SK-N-SH treated with all-trans-retinoic acid at 6 μM for 48 hours (cell line): Measurements from ENCODE around the gene TMEM131L.

Source experiments
- ATAC-seq: fragments of 200-7000 bp; cut with Tn5 transposase; 3 replicates; pipeline ENCODE4 v1.9.1; 2020; ENCODE audit warnings: mild to moderate bottlenecking, moderate library complexity
- BACH2 ChIP-seq: fragments of 250-450 bp; sonication (Bioruptor Pico); IDR thresholded peaks from 2 replicates; pipeline ENCODE4 v1.9.0; 2021; ENCODE audit warnings: mild to moderate bottlenecking, borderline replicate concordance
- CREB5 ChIP-seq: fragments of 250-450 bp; sonication (Bioruptor Pico); IDR thresholded peaks from 2 replicates; pipeline ENCODE4 v1.5.1; 2020; ENCODE audit warnings: low read depth, mild to moderate bottlenecking, moderate library complexity
- CSDC2 ChIP-seq: fragments of 250-450 bp; sonication (Bioruptor Pico); IDR thresholded peaks from 2 replicates; pipeline ENCODE4 v1.5.0; 2020; ENCODE audit warnings: mild to moderate bottlenecking, moderate library complexity
- CSRNP3 ChIP-seq: fragments of 250-450 bp; sonication (Bioruptor Pico); IDR thresholded peaks from 2 replicates; pipeline ENCODE4 v1.5.1; 2021; ENCODE audit warnings: mild to moderate bottlenecking, moderate library complexity
- ESRRG ChIP-seq: fragments of 250-450 bp; sonication (Bioruptor Pico); IDR thresholded peaks from 2 replicates; pipeline ENCODE4 v1.6.1; 2021; ENCODE audit warnings: mild to moderate bottlenecking
- GLIS3 ChIP-seq: fragments of 250-450 bp; sonication (Bioruptor Pico); IDR thresholded peaks from 2 replicates; pipeline ENCODE4 v1.5.0; 2020; ENCODE audit warnings: mild to moderate bottlenecking, moderate library complexity
- ISL1 ChIP-seq: fragments of 250-450 bp; sonication (Bioruptor Pico); IDR thresholded peaks from 2 replicates; pipeline ENCODE4 v2.1.2; 2022; ENCODE audit warnings: mild to moderate bottlenecking, moderate library complexity
- OSR1 ChIP-seq: fragments of 250-450 bp; sonication (Bioruptor Pico); IDR thresholded peaks from 2 replicates; pipeline ENCODE4 v1.8.0; 2022; ENCODE audit warnings: moderate library complexity, mild to moderate bottlenecking, inconsistent platforms
- PPARA ChIP-seq: fragments of 250-450 bp; sonication (Bioruptor Pico); IDR thresholded peaks from 2 replicates; pipeline ENCODE4 v1.5.0; 2020; ENCODE audit warnings: mild to moderate bottlenecking, borderline replicate concordance
- RARB ChIP-seq: fragments of 250-450 bp; sonication (Bioruptor Pico); IDR thresholded peaks from 2 replicates; pipeline ENCODE4 v1.8.0; 2021; ENCODE audit warnings: mild to moderate bottlenecking, moderate library complexity
- SNAI2 ChIP-seq: fragments of 250-450 bp; sonication (Bioruptor Pico); IDR thresholded peaks from 2 replicates; pipeline ENCODE4 v1.5.0; 2020; ENCODE audit warnings: mild to moderate bottlenecking, moderate library complexity
- TCF4 ChIP-seq: fragments of 250-450 bp; sonication (Bioruptor Pico); IDR thresholded peaks from 2 replicates; pipeline ENCODE4 v1.8.0; 2021; ENCODE audit warnings: mild to moderate bottlenecking, moderate library complexity, borderline replicate concordance
- TOX ChIP-seq: fragments of 250-450 bp; sonication (Bioruptor Pico); IDR thresholded peaks from 2 replicates; pipeline ENCODE4 v1.8.0; 2021; ENCODE audit warnings: mild to moderate bottlenecking, moderate library complexity, borderline replicate concordance
- ZC3H10 ChIP-seq: fragments of 250-450 bp; sonication (Bioruptor Pico); IDR thresholded peaks from 2 replicates; pipeline ENCODE4 v1.5.1; 2021; ENCODE audit warnings: mild to moderate bottlenecking, moderate library complexity
- ZFP3 ChIP-seq: fragments of 250-450 bp; sonication (Bioruptor Pico); IDR thresholded peaks from 2 replicates; pipeline ENCODE4 v1.5.0; 2020; ENCODE audit warnings: mild to moderate bottlenecking, moderate library complexity
- ZFP30 ChIP-seq: fragments of 450-650 bp; formaldehyde crosslinking; IDR thresholded peaks from 2 replicates; pipeline ENCODE4 v1.5.0; 2022; ENCODE audit warnings: mild to moderate bottlenecking, moderate library complexity
- ZNF565 ChIP-seq: fragments of 450-650 bp; formaldehyde crosslinking; conservative IDR thresholded peaks from 2 replicates; pipeline ENCODE4 v1.5.0; 2020; ENCODE audit warnings: low read depth, mild to moderate bottlenecking, moderate library complexity
- ZNF70 ChIP-seq: fragments of 450-650 bp; formaldehyde crosslinking; IDR thresholded peaks from 2 replicates; pipeline ENCODE4 v1.5.0; 2020; ENCODE audit warnings: mild to moderate bottlenecking, moderate library complexity
- ZNF8 ChIP-seq: fragments of 450-650 bp; formaldehyde crosslinking; IDR thresholded peaks from 2 replicates; pipeline ENCODE4 v1.5.0; 2020; ENCODE audit warnings: mild to moderate bottlenecking, moderate library complexity
- TF ChIP-seq, protein P1 (sequence below): fragments of 250-450 bp; sonication (Bioruptor Pico); IDR thresholded peaks from 2 replicates; pipeline ENCODE4 v1.8.0; 2020; ENCODE audit warnings: mild to moderate bottlenecking, moderate library complexity, borderline replicate concordance
- TF ChIP-seq, protein P2 (sequence below): fragments of 250-450 bp; sonication (Bioruptor Pico); IDR thresholded peaks from 2 replicates; pipeline ENCODE4 v1.8.0; 2021; ENCODE audit warnings: low read depth, mild to moderate bottlenecking, moderate library complexity, borderline replicate concordance

Gene TMEM131L

GRCh38 chr4:153646261-153646660, 180.1 kb downstream of the TMEM131L start:
- no peak for ATAC-seq
- TF ChIP-seq ZC3H10 (CRISPR knock-in tag) (no peak), ESRRG (CRISPR knock-in tag) (no peak), RARB (CRISPR knock-in tag) (no peak), CREB5 (no peak)
- TF ChIP-seq, all 23 proteins: peak for 0

- ATAC-seq: no peak
- TF ChIP-seq TOX (no peak), SNAI2 (CRISPR knock-in tag) (no peak), BACH2 (CRISPR knock-in tag) (no peak), ZFP30 (CRISPR knock-in tag) (no peak), ZC3H10 (CRISPR knock-in tag) (no peak), CREB5 (no peak), ISL1 (CRISPR knock-in tag) (no peak), ZFP3 (no peak), CSDC2 (CRISPR knock-in tag) (no peak), PPARA (CRISPR knock-in tag) (no peak), ZNF70 (no peak), CSRNP3 (CRISPR knock-in tag) (no peak), RARB (CRISPR knock-in tag) (no peak), ZNF8 (CRISPR knock-in tag) (no peak), ESRRG (CRISPR knock-in tag) (no peak), OSR1 (CRISPR knock-in tag) (no peak), ZNF565 (CRISPR knock-in tag) (no peak), TCF4 (CRISPR knock-in tag) (no peak)
- TF ChIP-seq, protein P1, sequence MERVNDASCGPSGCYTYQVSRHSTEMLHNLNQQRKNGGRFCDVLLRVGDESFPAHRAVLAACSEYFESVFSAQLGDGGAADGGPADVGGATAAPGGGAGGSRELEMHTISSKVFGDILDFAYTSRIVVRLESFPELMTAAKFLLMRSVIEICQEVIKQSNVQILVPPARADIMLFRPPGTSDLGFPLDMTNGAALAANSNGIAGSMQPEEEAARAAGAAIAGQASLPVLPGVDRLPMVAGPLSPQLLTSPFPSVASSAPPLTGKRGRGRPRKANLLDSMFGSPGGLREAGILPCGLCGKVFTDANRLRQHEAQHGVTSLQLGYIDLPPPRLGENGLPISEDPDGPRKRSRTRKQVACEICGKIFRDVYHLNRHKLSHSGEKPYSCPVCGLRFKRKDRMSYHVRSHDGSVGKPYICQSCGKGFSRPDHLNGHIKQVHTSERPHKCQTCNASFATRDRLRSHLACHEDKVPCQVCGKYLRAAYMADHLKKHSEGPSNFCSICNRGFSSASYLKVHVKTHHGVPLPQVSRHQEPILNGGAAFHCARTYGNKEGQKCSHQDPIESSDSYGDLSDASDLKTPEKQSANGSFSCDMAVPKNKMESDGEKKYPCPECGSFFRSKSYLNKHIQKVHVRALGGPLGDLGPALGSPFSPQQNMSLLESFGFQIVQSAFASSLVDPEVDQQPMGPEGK (CRISPR knock-in tag): no peak
- TF ChIP-seq, protein P2, sequence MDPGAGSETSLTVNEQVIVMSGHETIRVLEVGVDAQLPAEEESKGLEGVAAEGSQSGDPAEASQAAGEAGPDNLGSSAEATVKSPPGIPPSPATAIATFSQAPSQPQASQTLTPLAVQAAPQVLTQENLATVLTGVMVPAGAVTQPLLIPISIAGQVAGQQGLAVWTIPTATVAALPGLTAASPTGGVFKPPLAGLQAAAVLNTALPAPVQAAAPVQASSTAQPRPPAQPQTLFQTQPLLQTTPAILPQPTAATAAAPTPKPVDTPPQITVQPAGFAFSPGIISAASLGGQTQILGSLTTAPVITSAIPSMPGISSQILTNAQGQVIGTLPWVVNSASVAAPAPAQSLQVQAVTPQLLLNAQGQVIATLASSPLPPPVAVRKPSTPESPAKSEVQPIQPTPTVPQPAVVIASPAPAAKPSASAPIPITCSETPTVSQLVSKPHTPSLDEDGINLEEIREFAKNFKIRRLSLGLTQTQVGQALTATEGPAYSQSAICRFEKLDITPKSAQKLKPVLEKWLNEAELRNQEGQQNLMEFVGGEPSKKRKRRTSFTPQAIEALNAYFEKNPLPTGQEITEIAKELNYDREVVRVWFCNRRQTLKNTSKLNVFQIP: no peak
Observed at GRCh38 chr4:153646978-153647377, 180.8 kb downstream of the TMEM131L start.

GRCh38 chr4:153647975-153648374, 181.8 kb downstream of the TMEM131L start:
- TF ChIP-seq TCF4 (CRISPR knock-in tag) (no peak), ZFP3 (no peak), PPARA (CRISPR knock-in tag) (no peak), ZC3H10 (CRISPR knock-in tag) (no peak)
- no peak for ATAC-seq

DNA sequence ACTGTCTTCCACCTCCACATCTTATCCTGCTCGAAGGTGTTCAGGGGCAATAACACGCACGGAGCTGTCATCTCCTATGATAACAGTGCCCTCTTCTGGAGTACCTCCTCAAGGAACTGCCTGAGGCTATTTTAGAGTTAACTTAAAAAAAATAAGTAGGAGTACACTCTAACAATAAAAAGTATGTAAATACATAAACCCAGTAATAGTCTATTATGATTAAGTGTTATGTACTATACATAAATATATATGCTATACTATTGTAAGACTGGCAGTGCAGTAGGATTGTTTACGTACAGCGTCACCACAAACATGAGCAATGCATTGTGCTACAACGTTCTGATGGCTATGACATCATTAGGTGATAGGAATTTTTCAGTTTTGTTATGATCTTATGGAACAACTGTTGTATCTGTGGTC, 183.4 kb downstream of the TMEM131L start:
- ATAC-seq: peak; percentile 64
- TF ChIP-seq ESRRG (CRISPR knock-in tag) (no peak), CREB5 (no peak), PPARA (CRISPR knock-in tag) (no peak), ZNF8 (CRISPR knock-in tag) (no peak), CSRNP3 (CRISPR knock-in tag) (no peak), ZNF70 (no peak), ISL1 (CRISPR knock-in tag) (no peak), GLIS3 (no peak), ZNF565 (CRISPR knock-in tag) (no peak), BACH2 (CRISPR knock-in tag) (no peak), ZFP30 (CRISPR knock-in tag) (no peak)
- TF ChIP-seq, protein P2: no peak
- TF ChIP-seq, protein P1 (CRISPR knock-in tag): no peak
